Breast epithelium (tissue), 3 donors: ENCODE results near the gene FOXA2.

Source experiments
- POLR2A ChIP-seq: fragments of 450-650 bp; IDR thresholded peaks from one replicate; pipeline ENCODE4 v1.6.1; 2016; ENCODE audit warnings: antibody characterized with exemption, mild to moderate bottlenecking, moderate library complexity
- POLR2AphosphoS5 ChIP-seq, 3 donors: sonication (generic); formaldehyde crosslinking; IDR thresholded peaks; one replicate each; pipeline ENCODE4 v1.6.1; 2017; ENCODE audit warnings: antibody characterized with exemption in 3 of 3
- TF ChIP-seq, protein P1 (sequence below), 3 donors: fragments of 450-650 bp; IDR thresholded peaks; one replicate each; pipeline ENCODE4 v1.5.1; 2016 to 2017; ENCODE audit warnings: antibody characterized with exemption in 3 of 3, mild to moderate bottlenecking in 3 of 3, moderate library complexity in 3 of 3

DNA sequence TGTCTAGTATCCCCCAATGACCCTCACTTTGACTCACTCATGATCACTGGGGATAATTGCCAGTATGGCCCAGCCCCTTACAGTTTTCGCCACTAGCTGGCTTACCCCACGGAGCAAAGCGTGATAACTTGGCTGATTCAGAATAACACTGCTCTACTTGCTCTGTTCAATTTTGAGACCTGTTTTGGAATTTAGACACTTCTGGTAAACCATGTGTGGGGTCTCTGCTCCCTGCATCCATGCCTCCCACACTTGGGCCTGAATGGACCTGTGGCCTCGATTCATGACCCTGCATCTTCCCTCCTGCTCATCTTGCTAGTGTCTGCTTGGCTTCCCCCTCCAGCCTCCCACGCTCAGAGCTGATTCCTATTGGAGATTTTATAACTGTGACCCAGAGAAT, 48.9 kb downstream of the FOXA2 start:
- TF ChIP-seq, protein P1, sequence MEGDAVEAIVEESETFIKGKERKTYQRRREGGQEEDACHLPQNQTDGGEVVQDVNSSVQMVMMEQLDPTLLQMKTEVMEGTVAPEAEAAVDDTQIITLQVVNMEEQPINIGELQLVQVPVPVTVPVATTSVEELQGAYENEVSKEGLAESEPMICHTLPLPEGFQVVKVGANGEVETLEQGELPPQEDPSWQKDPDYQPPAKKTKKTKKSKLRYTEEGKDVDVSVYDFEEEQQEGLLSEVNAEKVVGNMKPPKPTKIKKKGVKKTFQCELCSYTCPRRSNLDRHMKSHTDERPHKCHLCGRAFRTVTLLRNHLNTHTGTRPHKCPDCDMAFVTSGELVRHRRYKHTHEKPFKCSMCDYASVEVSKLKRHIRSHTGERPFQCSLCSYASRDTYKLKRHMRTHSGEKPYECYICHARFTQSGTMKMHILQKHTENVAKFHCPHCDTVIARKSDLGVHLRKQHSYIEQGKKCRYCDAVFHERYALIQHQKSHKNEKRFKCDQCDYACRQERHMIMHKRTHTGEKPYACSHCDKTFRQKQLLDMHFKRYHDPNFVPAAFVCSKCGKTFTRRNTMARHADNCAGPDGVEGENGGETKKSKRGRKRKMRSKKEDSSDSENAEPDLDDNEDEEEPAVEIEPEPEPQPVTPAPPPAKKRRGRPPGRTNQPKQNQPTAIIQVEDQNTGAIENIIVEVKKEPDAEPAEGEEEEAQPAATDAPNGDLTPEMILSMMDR (IDR thresholded peaks at IDR 0.05): no peak
- TF ChIP-seq POLR2A: no peak
- TF ChIP-seq POLR2AphosphoS5 (IDR thresholded peaks at IDR 0.05): no peak
